GM23338 (cell line): ENCODE measurements around the gene GLA.

ENCODE experiments used
- CREB1 ChIP-seq: fragments of 250-450 bp; sonication (Bioruptor Pico); IDR thresholded peaks from 2 replicates; pipeline ENCODE4 v1.5.0; 2020; ENCODE audit warnings: low read depth, mild to moderate bottlenecking, moderate library complexity
- CTCF ChIP-seq, 2 experiments: fragments of 200-600 bp in 1 of 2; sonication (generic) in 1 of 2; conservative IDR thresholded peaks; 2 replicates each; pipeline versions ENCODE4 v1.5.1 to v1.6.1; 2016 to 2017; ENCODE audit warnings: antibody characterized with exemption in 2 of 2, low read depth in 2 of 2, mild to moderate bottlenecking in 2 of 2, moderate library complexity in 1 of 2

- no peak for TF ChIP-seq CTCF (conservative IDR thresholded peaks at IDR 0.05; ENCODE audit: low read depth in 2 of 2)
- TF ChIP-seq CREB1 (CRISPR knock-in tag), result no peak
Measured at GRCh38 chrX:101362116-101362515, 45.6 kb downstream of the GLA start.
